Stomach smooth muscle (tissue), 2 donors: ENCODE results near the gene CCNY.
"Not testable (repeated sequence)": the region's sequence is repeated elsewhere in the genome, so short reads cannot be mapped to it uniquely, and the experiment has no call there.

ENCODE experiments used
- H3K27ac ChIP-seq: one replicate; pipeline ENCODE4 v1.7.0; 2013; ENCODE audit warnings: mild to moderate bottlenecking, low read length, inconsistent platforms
- H3K27me3 ChIP-seq, 2 donors: one replicate each; pipeline ENCODE4 v1.7.0; 2013; ENCODE audit warnings: low read length in 2 of 2; ENCODE audit not compliant: insufficient read depth in 2 of 2, control insufficient read depth in 1 of 2
- H3K36me3 ChIP-seq, 2 donors: one replicate each; pipeline ENCODE4 v1.7.0; 2013; ENCODE audit warnings: low read length in 2 of 2; ENCODE audit not compliant: control insufficient read depth in 2 of 2, insufficient read depth in 2 of 2
- H3K4me1 ChIP-seq: one replicate; pipeline ENCODE4 v1.7.0; 2013; ENCODE audit warnings: low read length; ENCODE audit not compliant: control insufficient read depth, insufficient read depth
- H3K4me3 ChIP-seq, 2 donors: one replicate each; pipeline ENCODE4 v1.7.0; 2013; ENCODE audit warnings: low read length in 2 of 2
- H3K9ac ChIP-seq, 2 donors: one replicate each; pipeline ENCODE4 v1.7.0; 2013; ENCODE audit warnings: low read length in 2 of 2, mild to moderate bottlenecking in 1 of 2
- H3K9me3 ChIP-seq, 2 donors: one replicate each; pipeline ENCODE4 v1.7.0; 2013; ENCODE audit warnings: low read length in 2 of 2; ENCODE audit not compliant: control insufficient read depth in 2 of 2
- donor health status: healthy.
- donor health status: Pancreatic carcinoma.

The CCNY gene

GRCh38 chr10:35406003-35406630, 69.8 kb downstream of the CCNY start:
- H3K36me3 ChIP-seq, H3K4me1 ChIP-seq, H3K9me3 ChIP-seq, H3K27me3 ChIP-seq, H3K27ac ChIP-seq, H3K9ac ChIP-seq, H3K4me3 ChIP-seq: not testable (repeated sequence)

- H3K27me3 ChIP-seq, H3K36me3 ChIP-seq, H3K4me1 ChIP-seq, H3K9me3 ChIP-seq, H3K27ac ChIP-seq, H3K9ac ChIP-seq, H3K4me3 ChIP-seq: not testable (repeated sequence)
These were observed 71.4 kb downstream of the CCNY start for GRCh38 chr10:35407696-35408095.

- H3K36me3 ChIP-seq, result no peaks in the 10 kb centered on the region
- no peaks in the 10 kb centered on the region for H3K27me3 ChIP-seq
- H3K9ac ChIP-seq, result peak overlapping the region in 1 of 2 donors; percentile 6
- H3K4me3 ChIP-seq, result no peak overlapping the region
- H3K9me3 ChIP-seq, result no peaks in the 10 kb centered on the region
- H3K27ac ChIP-seq, result no peak overlapping the region
- H3K4me1 ChIP-seq, result peaks cover 10% of the 10 kb centered on the region
These were observed 72.8 kb downstream of the CCNY start for GRCh38 chr10:35409094-35409582.

GRCh38 chr10:35409808-35410207, 73.5 kb downstream of the CCNY start:
- no peaks in the 10 kb centered on the region for H3K27me3 ChIP-seq
- no peak overlapping the region for H3K9ac ChIP-seq
- H3K27ac ChIP-seq, result no peak overlapping the region
- H3K4me3 ChIP-seq, result no peak overlapping the region
- no peaks in the 10 kb centered on the region for H3K36me3 ChIP-seq
- H3K4me1 ChIP-seq, result peaks cover 11% of the 10 kb centered on the region
- no peaks in the 10 kb centered on the region for H3K9me3 ChIP-seq

- H3K4me1 ChIP-seq, result peaks cover 24% of the 10 kb centered on the region
- no peaks in the 10 kb centered on the region for H3K9me3 ChIP-seq
- H3K27me3 ChIP-seq, result no peaks in the 10 kb centered on the region
- no peak overlapping the region for H3K4me3 ChIP-seq
- no peak overlapping the region for H3K27ac ChIP-seq
- H3K9ac ChIP-seq, result no peak overlapping the region
- H3K36me3 ChIP-seq, result no peaks in the 10 kb centered on the region
These were observed 75.9 kb downstream of the CCNY start for GRCh38 chr10:35412003-35412723.

- Histone ChIP-seq H3K9me3 (no peaks in the 10 kb centered on the region), H3K4me3 (no peak overlapping the region), H3K9ac (no peak overlapping the region), H3K4me1 (peaks cover 25% of the 10 kb centered on the region), H3K27ac (no peak overlapping the region), H3K36me3 (no peaks in the 10 kb centered on the region), H3K27me3 (no peaks in the 10 kb centered on the region)
These were observed 76.7 kb downstream of the CCNY start for GRCh38 chr10:35412900-35413491.

- Histone ChIP-seq H3K27me3 (no peaks in the 10 kb centered on the region), H3K4me3 (no peak overlapping the region), H3K4me1 (peaks cover 26% of the 10 kb centered on the region), H3K9me3 (no peaks in the 10 kb centered on the region), H3K27ac (no peak overlapping the region), H3K9ac (no peak overlapping the region), H3K36me3 (no peaks in the 10 kb centered on the region)
These were observed 77.9 kb downstream of the CCNY start for GRCh38 chr10:35413985-35414861.

GRCh38 chr10:35415505-35415904, 79.2 kb downstream of the CCNY start:
- no peaks in the 10 kb centered on the region for H3K9me3 ChIP-seq
- H3K36me3 ChIP-seq, result no peaks in the 10 kb centered on the region
- no peaks in the 10 kb centered on the region for H3K27me3 ChIP-seq
- no peak overlapping the region for H3K27ac ChIP-seq
- H3K9ac ChIP-seq, result no peak overlapping the region
- no peak overlapping the region for H3K4me3 ChIP-seq
- H3K4me1 ChIP-seq, result peaks cover 25% of the 10 kb centered on the region

- peak overlapping the region; percentile 13 for H3K27ac ChIP-seq
- H3K4me1 ChIP-seq, result peaks cover 36% of the 10 kb centered on the region
- H3K9me3 ChIP-seq, result no peaks in the 10 kb centered on the region
- H3K27me3 ChIP-seq, result no peaks in the 10 kb centered on the region
- H3K36me3 ChIP-seq, result no peaks in the 10 kb centered on the region
- H3K4me3 ChIP-seq, result no peak overlapping the region
- H3K9ac ChIP-seq, result no peak overlapping the region
These were observed 80.5 kb downstream of the CCNY start for GRCh38 chr10:35416619-35417312.

- Histone ChIP-seq H3K4me1 (peaks cover 39% of the 10 kb centered on the region), H3K9me3 (no peaks in the 10 kb centered on the region), H3K27me3 (no peaks in the 10 kb centered on the region), H3K27ac (peak overlapping the region; percentile 13), H3K9ac (no peak overlapping the region), H3K36me3 (no peaks in the 10 kb centered on the region), H3K4me3 (no peak overlapping the region)
These were observed 81.0 kb downstream of the CCNY start for GRCh38 chr10:35417313-35417625.
